ENCODE results near the gene NR1H4.

DNA sequence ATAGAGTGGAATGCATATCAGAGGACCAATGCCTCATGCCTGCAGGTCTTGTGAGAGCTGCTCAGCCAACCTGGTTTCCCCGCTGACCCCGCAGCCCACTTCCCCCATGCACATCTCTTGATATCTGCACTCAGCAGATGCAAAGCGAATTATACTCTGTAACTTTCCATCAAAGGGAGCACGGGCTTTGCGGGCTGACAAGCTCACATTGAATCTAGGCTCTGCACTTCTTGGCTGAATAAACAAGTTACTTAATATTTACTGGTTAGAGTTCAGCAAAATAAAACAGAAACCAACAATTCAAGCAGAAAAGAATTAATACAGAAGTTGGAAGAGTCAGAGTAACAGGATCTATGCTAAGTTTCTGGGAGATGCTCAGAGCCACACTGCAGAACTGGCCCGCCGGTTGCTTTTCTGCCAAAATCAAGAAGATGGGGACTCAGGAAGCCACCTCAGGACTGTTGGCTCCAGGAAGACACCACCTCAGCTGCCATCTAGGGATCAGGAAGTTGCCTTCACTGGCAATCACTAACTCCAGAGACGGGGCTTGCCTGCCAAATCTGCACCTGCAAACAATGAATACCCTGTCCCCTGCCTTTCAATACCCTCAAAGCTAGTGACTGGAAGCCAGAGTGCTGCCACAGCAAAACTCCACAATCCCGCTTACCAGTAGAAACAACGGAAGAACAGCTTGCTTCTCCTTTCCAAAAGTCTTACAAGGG lies 46.5 kb downstream of the NR1H4 start:
- TF ChIP-seq CTCF (IDR thresholded peaks at IDR 0.05; ENCODE audit: control extremely low read depth in 1 of 3, insufficient read depth in 1 of 3, low read depth in 1 of 3, low read length in 3 of 3), result no peak
- TF ChIP-seq CEBPB (IDR thresholded peaks at IDR 0.05; ENCODE audit: low read depth, low read length), result no peak
- TF ChIP-seq, protein P1, sequence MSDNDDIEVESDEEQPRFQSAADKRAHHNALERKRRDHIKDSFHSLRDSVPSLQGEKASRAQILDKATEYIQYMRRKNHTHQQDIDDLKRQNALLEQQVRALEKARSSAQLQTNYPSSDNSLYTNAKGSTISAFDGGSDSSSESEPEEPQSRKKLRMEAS (IDR thresholded peaks at IDR 0.05), result no peak
- no peak for TF ChIP-seq EGR1 (IDR thresholded peaks at IDR 0.05; ENCODE audit: borderline replicate concordance, low read depth, low read length)
- TF ChIP-seq ATF2 (IDR thresholded peaks at IDR 0.05; ENCODE audit: low read length), result no peak
- TF ChIP-seq EZH2 (IDR thresholded peaks at IDR 0.05; ENCODE audit: low read depth, low read length, severe bottlenecking), result no peak
- TF ChIP-seq SP1 (IDR thresholded peaks at IDR 0.05; ENCODE audit: low read depth, low read length), result no peak
- no peak for TF ChIP-seq SIN3A (conservative IDR thresholded peaks at IDR 0.05 in 1 of 2, IDR thresholded peaks at IDR 0.05 in 1 of 2; ENCODE audit: low read depth in 1 of 2, low read length in 2 of 2)
- no peak for TF ChIP-seq FOSL1 (IDR thresholded peaks at IDR 0.05; ENCODE audit: insufficient read depth, low read depth, low read length)
- no peak for TF ChIP-seq POLR2A (IDR thresholded peaks at IDR 0.05; ENCODE audit: control extremely low read depth in 1 of 2, low read depth in 2 of 2, low read length in 2 of 2)
- TF ChIP-seq HDAC2 (IDR thresholded peaks at IDR 0.05; ENCODE audit: borderline replicate concordance in 1 of 2, low read depth in 2 of 2, low read length in 2 of 2), result no peak
- no peak for TF ChIP-seq CHD2 (IDR thresholded peaks at IDR 0.05; ENCODE audit: low read length)
- TF ChIP-seq HDAC6 (IDR thresholded peaks at IDR 0.05; ENCODE audit: low read depth, low read length), result no peak
- no peak for TF ChIP-seq YY1 (IDR thresholded peaks at IDR 0.05; ENCODE audit: low read depth, low read length)

Data from H1 (cell line).